ENCODE data around the gene GNMT.
"Not testable (repeated sequence)": the region's sequence is repeated elsewhere in the genome, so short reads cannot be mapped to it uniquely, and the experiment has no call there.

GNMT gene

DNA sequence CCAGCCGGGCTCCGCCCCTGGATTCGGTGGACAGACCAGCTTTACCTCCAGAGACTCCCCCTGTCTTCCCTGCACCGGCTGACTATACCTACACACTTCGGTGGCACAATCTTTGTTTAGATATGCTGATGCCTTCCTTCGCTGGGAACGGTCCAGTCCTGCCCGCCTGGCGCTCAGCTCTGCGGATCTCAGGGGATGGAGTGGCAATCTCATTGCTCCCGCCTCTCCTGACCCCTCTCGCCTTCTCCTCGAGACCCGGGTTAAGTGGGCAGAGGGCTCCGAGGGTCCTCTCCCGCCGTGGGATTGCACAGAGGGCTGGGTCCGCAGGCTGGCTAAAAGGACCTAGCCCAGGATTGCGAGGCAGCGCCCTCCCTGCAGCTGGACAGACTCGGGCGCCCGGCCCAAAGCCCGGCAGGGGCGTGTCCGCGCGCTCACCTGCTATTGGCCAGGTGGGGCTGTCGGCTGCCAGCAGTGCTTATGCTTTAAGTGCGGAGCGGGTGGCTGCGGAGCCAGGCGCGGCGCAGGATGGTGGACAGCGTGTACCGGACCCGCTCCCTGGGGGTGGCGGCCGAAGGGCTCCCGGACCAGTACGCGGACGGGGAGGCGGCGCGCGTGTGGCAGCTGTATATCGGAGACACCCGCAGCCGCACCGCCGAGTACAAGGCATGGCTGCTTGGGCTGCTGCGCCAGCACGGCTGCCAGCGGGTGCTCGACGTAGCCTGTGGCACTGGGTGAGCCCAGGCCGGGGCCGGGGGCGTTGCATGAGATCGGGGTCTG, at the start of gene GNMT:
GNMT (plus strand) TSS at position 512 of the 777 bp plus-strand sequence; CDS start at position 526, 14 bp downstream.
- no peak for DNase-seq

DNA sequence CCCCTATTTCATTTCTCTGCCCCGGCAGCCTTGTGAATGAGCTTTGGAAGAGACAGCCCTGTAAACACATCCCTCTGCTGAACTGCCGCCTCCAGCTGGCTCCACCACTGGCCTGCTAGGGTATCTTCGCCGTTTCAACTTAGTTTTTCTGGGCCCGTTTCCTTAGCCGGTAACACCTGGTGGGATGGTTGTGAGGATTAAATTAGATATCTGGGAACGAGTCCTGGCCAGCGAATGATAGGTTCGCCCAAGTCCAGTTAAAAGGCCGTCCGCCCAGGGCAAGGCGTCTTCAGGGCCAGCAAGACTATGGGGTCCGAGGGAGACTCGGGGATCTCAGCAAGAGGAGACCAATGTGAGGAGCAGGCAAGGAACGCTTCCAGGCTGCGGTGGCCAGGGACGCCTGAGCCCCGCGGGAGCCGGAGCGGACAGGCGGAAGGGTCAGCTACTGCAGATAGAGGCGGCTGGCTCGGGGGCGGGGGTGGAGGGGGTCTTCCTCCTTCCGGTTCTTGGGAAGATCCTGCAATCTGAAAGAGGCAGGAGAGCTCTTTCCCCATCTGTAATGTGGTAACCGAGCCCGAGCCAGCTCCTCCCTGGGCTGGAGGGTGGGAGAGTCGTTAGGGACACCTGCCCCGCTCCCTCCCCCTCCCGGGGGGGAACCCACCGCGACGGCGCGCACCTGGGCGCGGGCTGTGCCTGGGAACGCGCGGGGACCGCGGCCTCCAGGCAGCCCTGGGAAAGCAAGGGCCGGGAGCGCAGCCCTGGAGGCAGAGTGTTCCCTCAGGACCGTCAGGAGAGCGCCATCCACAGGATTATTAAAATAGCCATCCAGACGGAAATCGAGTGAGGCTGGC, 49.2 kb upstream of the GNMT start:
- no peak for DNase-seq

- no peak for DNase-seq
These were observed 46.0 kb upstream of the GNMT start for GRCh38 chr6:42914546-42914945.

DNA sequence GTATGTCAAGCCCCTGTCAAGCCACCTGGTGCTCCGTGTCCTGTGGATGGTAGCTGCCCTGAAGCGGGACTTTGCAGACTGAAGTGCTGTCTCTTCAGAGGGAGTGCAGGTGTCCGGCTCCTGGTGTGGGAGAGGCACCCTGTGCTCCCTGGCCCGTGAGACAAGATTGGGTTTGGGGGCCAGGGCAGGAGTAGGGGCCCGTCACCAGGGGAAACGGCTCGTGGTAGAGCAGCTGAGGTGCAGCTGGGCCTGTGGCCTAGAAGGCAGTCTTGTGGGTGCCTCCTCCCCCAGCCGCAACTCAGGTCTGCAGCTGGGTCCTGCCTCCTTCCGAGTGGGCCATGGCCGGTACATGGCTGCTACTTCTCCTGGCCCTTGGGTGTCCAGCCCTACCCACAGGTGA, 44.8 kb upstream of the GNMT start, which contains the start of gene PTCRA:
PTCRA (plus strand) TSS at position 322 of the 400 bp plus-strand sequence; CDS start at position 339, 17 bp downstream.
- no peak for DNase-seq

- no peak for DNase-seq
These were observed 44.3 kb upstream of the GNMT start for GRCh38 chr6:42916288-42916687.

DNA sequence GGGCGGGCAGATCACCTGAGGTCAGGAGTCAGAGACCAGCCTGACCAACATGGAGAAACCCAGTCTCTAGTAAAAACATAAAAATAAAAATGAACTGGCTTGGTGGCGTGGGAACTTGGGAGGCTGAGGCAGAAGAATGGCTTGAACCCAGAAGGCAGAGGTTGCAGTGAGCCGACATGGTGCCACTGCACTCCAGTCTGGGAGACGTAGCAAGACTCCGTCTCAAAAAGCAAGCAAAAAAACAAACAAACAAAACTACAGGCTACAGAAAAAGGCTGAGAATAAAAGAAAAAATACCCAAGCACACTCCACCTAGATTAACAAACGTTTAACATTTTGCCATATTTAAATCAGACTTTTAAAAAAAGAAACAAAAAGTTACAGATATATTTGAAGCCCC, 38.8 kb upstream of the GNMT start:
- no peak for DNase-seq

DNA sequence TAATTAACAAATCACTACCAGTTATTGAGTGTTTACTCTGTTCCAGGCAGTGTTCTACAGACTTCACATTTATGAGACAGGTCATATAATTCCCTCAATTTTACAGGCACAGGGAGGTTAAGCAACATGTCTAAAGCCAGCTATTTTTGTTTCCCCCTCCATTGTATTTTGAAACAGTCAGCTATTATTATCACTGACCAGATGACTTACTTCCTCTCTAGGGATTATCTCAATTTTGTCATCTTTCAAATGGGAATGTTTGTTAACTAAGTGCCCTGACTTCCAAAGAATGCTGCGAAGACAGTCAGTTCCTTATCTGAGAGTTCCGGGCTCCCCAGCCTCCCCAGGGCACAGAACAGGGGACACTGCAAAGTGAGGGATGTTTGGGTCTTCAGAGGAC, 36.9 kb upstream of the GNMT start:
- peak; percentile 66 for DNase-seq

DNA sequence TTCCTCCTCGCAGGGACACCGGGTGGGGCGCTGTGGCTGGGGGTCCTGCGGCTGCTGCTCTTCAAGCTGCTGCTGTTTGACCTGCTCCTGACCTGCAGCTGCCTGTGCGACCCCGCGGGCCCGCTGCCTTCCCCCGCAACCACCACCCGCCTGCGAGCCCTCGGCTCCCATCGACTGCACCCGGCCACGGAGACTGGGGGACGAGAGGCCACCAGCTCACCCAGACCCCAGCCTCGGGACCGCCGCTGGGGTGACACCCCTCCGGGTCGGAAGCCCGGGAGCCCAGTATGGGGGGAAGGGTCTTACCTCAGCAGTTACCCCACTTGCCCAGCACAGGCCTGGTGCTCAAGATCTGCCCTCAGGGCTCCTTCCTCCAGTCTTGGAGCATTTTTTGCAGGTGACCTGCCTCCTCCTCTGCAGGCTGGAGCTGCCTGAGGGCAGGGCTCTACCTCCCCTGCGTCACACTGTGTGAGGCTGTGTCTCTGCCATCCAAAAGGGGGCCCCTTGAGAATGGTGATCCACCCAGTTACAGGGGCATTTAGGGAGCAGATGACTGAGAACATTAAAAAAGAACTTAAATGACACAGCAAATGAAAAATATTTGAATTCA, 35.2 kb upstream of the GNMT start:
- DNase-seq = no peak

DNA sequence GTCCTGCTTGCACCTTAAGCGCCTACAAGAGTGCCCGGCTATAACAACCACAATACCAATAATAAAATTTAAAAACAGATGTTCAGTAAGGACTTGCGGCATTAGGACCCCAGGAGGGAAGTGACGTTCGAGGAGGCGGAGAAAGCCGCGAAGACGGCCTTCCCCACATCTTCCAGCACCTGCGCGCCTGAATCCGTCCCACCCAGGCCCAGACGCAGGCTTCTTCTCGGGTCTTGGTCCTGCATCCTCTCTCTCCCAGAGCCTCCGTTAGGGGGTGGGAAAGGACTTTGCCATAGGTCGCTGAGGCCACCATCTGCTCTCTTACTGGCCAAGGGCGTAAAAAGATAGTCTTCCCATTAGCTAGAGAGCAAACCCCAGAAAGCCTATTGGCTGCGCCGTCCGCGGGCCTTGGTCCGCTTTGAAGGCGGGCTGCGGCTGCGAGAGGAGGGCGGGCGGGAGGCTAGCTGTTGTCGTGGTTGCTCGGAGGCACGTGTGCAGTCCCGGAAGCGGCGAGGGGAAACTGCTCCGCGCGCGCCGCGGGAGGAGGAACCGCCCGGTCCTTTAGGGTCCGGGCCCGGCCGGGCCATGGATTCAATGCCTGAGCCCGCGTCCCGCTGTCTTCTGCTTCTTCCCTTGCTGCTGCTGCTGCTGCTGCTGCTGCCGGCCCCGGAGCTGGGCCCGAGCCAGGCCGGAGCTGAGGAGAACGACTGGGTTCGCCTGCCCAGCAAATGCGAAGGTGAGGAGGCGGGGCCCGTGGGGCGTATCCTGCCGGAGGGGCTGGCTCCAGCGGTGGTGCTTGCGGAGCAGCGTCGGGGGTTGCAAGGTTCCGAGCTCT, 31.4 kb upstream of the GNMT start, which contains the start of gene CNPY3:
CNPY3 (plus strand) TSS at position 495 of the 835 bp plus-strand sequence; CDS start at position 586, 91 bp downstream.
- peak; percentile 91 for DNase-seq

DNA sequence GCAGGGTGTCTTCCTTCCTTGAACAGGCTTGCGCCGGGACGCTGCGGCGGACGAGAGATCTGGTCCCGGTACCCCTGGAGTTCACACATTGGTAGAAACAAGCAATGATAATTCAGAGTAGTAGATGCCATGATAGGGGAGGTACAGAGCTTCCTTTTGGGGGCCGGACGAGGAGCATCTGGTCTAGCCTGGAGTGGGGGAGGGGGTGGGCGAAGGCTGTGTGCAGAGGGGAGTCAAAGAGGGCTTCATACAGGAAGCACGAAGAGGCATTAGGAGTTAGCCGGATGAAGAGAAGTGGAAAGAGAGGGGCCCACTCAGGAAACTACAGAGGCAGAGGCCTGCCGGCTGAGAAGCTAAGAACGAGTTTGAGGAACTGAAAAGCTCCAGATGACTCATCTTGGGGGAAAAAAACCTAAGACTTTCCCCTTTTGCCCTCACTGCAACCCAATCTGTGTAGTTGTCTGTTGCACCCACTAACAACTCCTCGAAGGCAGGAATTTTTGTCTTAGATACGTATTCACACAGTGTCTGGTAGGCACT, 30.7 kb upstream of the GNMT start:
- peak; percentile 92 for DNase-seq

DNA sequence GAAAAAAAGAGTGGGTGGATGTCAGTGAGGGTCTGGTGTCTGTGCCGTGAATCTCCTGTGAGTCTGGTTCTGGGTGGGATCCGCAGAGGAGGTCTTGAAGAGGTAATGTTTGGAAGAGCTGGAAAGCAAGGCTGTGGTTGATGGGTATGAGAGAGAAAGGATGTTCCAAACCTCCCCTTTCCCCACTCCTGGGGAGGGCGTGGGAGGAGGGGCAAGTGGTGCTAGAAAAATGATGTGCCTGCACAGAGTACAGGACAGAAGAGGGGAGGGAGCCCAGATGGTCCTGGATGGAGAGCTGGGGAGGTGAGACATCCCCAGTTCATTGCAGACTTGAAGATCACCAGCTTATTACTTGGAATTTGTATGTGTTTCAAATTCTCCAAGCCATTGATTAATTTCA, 28.1 kb upstream of the GNMT start:
- DNase-seq = no peak

- DNase-seq = peak; percentile 62
These were observed 27.3 kb upstream of the GNMT start for GRCh38 chr6:42933205-42933604.

DNA sequence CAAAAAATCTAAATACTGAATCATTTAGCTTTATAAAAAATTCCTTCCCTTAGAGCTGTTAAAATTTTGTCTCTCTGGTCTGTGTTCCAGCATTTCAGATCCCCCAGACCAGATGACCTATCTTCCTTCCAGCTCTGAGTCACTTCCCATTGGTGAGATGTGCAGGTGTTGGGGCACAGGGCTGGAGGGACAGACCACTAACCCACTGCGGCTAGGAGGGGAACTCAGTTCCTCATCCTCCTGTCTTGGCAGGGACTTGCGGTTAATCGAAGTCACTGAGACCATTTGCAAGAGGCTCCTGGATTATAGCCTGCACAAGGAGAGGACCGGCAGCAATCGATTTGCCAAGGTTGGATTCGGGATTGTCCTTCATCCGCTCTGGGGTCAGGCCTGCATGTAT, 25.2 kb upstream of the GNMT start:
- no peak for DNase-seq

DNA sequence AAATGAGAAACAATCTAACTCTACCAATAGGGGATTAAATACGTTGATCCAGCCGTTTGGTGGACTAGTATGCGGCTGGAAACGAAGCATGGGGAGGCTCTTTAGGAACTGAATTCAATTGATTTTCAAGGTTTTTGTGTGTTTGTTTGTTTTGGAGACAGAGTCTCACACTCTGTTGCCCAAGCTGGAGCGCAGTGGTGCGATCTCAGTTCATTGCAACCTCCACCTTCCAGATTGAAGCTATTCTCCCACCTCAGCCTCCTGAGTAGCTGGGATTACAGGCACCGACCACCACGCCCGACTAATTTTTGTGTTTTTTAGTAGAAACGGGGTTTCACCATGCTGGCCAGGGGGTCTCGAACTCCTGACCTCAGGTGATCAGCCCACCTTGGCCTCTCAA, 24.2 kb upstream of the GNMT start:
- DNase-seq = no peak

GRCh38 chr6:42937548-42938427, 22.8 kb upstream of the GNMT start:
- no peak for DNase-seq

- no peak for DNase-seq
These were observed 22.1 kb upstream of the GNMT start for GRCh38 chr6:42938428-42938796.

- DNase-seq = no peak
These were observed 21.4 kb upstream of the GNMT start for GRCh38 chr6:42938987-42939809.

DNA sequence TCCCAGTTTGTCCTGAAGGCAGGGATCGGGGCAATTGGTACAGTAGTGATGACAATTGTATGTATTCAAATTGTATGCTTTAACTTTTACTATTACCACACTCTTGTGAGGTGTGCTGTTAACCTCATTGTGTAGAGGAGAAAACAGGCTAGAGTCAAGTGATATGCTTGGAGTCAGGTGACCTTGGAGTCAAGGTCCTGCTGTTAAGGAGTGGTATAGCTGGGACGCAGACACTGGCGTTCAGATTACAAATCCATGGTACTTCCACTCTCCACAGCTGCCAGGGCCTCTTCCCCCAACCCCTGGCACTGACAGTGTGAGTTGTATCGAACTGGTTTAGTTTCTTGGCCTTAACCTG, 20.8 kb upstream of the GNMT start:
- DNase-seq = no peak

GRCh38 chr6:42940493-42941045, 20.0 kb upstream of the GNMT start:
- DNase-seq = no peak

DNA sequence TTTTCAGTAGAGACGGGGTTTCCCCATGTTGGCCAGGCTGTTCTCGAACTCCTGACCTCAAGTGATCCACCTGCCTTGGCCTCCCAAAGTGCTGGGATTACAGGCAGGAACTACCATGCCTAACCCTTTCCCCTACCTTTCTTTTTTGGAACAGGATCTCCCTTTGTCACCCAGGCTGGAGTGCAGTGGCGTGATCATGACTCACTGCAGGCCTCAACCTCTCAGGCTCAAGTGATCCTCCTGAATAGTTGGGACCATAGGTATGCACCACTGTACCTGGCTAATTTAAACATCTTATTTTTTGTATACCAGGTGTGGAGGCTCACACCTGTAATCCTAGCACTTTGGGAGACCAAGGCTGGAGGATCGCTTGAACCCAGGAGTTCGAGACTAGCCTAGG, 19.2 kb upstream of the GNMT start:
- DNase-seq = not testable (repeated sequence)
